ENCODE measurements around the gene TMEM187.

DNA sequence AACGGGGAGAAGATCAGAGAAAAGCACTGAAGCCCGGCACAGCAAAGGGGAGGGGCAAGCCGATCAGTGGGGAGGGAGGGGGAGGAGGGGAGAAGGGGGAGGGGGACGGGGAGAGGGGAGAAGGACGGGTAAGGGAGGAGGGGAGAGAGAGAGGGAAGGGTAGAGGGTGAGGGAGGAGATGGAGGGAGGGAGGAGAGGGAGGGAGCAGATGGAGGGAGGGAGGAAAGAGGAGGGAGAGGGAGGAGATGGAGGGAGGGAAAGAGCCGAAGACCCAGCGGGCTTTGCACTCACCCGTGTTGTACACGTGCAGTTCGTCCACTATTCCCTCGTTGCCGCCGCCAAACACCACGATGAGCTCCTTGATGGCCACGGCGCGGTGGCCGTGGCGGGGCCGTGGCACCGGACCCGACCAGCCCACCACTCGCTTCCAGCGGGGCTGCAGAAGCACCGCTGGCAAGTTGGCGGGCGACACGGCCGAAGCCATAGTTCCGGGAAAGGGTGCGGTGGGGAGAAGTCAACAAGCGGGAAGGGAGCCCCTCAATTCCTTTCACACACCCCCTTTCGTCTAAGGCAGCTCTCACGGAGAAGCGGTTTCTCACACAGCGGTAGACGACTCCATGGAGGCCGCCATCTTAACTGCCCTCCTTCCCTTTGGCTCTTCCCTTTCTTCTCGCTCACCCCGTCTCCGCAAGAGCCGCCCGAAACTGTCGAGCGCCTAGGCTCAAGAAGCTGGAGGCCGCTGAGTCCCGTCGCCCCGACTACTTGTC, 2.0 kb upstream of the TMEM187 start:
- TF ChIP-seq, protein P1, sequence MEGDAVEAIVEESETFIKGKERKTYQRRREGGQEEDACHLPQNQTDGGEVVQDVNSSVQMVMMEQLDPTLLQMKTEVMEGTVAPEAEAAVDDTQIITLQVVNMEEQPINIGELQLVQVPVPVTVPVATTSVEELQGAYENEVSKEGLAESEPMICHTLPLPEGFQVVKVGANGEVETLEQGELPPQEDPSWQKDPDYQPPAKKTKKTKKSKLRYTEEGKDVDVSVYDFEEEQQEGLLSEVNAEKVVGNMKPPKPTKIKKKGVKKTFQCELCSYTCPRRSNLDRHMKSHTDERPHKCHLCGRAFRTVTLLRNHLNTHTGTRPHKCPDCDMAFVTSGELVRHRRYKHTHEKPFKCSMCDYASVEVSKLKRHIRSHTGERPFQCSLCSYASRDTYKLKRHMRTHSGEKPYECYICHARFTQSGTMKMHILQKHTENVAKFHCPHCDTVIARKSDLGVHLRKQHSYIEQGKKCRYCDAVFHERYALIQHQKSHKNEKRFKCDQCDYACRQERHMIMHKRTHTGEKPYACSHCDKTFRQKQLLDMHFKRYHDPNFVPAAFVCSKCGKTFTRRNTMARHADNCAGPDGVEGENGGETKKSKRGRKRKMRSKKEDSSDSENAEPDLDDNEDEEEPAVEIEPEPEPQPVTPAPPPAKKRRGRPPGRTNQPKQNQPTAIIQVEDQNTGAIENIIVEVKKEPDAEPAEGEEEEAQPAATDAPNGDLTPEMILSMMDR (IDR thresholded peaks at IDR 0.05; ENCODE audit: insufficient read depth, low read depth, low read length): no peak
- TF ChIP-seq EZH2 (IDR thresholded peaks at IDR 0.05; ENCODE audit: insufficient read depth, low read length): no peak
